Fibroblast of upper back skin (primary cell): ENCODE data around the gene COL4A1.
"Not testable (repeated sequence)": the region's sequence is repeated elsewhere in the genome, so short reads cannot be mapped to it uniquely, and the experiment has no call there.

Source experiments
- DNase-seq: peaks from one replicate; pipeline ENCODE4 v3.0.0-alpha.2; 2013

The COL4A1 gene

GRCh38 chr13:110323172-110323891, 16.4 kb upstream of the COL4A1 start:
- peak; percentile 91 for DNase-seq

- no peak for DNase-seq
These were observed 15.8 kb upstream of the COL4A1 start for GRCh38 chr13:110322828-110323171.

GRCh38 chr13:110322126-110322827, 15.3 kb upstream of the COL4A1 start:
- no peak for DNase-seq

GRCh38 chr13:110321573-110321972, 14.6 kb upstream of the COL4A1 start:
- not testable (repeated sequence) for DNase-seq

GRCh38 chr13:110320645-110321044, 13.7 kb upstream of the COL4A1 start:
- no peak for DNase-seq

GRCh38 chr13:110319774-110320509, 13.0 kb upstream of the COL4A1 start:
- DNase-seq: peak; percentile 90

GRCh38 chr13:110319397-110319773, 12.4 kb upstream of the COL4A1 start:
- no peak for DNase-seq

- DNase-seq: no peak
These were observed 12.0 kb upstream of the COL4A1 start for GRCh38 chr13:110318920-110319319.

GRCh38 chr13:110317496-110318195, 10.7 kb upstream of the COL4A1 start:
- no peak for DNase-seq

- DNase-seq: no peak
These were observed 10.1 kb upstream of the COL4A1 start for GRCh38 chr13:110317093-110317492.

GRCh38 chr13:110316196-110316595, 9.2 kb upstream of the COL4A1 start:
- DNase-seq: no peak

GRCh38 chr13:110314516-110315245, 7.7 kb upstream of the COL4A1 start:
- no peak for DNase-seq

- not testable (repeated sequence) for DNase-seq
These were observed 6.8 kb upstream of the COL4A1 start for GRCh38 chr13:110313733-110314132.

- not testable (repeated sequence) for DNase-seq
These were observed 6.3 kb upstream of the COL4A1 start for GRCh38 chr13:110313261-110313660.

- DNase-seq: peak; percentile 92
These were observed 5.5 kb upstream of the COL4A1 start for GRCh38 chr13:110312339-110313031.

- DNase-seq: no peak
These were observed 4.7 kb upstream of the COL4A1 start for GRCh38 chr13:110311443-110312338.

- DNase-seq: no peak
These were observed 3.8 kb upstream of the COL4A1 start for GRCh38 chr13:110310541-110311442.

GRCh38 chr13:110309661-110310524, 2.9 kb upstream of the COL4A1 start:
- no peak for DNase-seq
